GM13977 (cell line): Measurements from ENCODE around the gene RNU1-2.
"Not testable (repeated sequence)": the region's sequence is repeated elsewhere in the genome, so short reads cannot be mapped to it uniquely, and the experiment has no call there.

ENCODE experiments used
- DNase-seq: peaks from one replicate; pipeline ENCODE4 v3.0.0; 2012; ENCODE audit warnings: low spot score
- CTCF ChIP-seq: IDR thresholded peaks from 2 replicates; pipeline ENCODE4 v1.5.1; 2012; ENCODE audit warnings: mild to moderate bottlenecking, control low read depth; ENCODE audit not compliant: insufficient read depth; ENCODE audit errors: extremely low read depth, missing control alignments
- in situ Hi-C: fragments of 300-500 bp; cut with MboI; formaldehyde crosslinking; loops from one replicate; pipeline ENCODE4 v1.12.0; 2022; ENCODE audit warnings: low sequenced_read_pairs, low pct_unique_long_range_greater_than_20kb, mixed read lengths, inconsistent platforms; ENCODE audit not compliant: unreplicated experiment

RNU1-2 gene

GRCh38 chr1:16938351-16939321, 42.9 kb downstream of the RNU1-2 start:
- in situ Hi-C loops, result no loop called here
- no peak for DNase-seq
- TF ChIP-seq CTCF, result no peak

GRCh38 chr1:16939386-16940180, 43.8 kb downstream of the RNU1-2 start:
- DNase-seq, in situ Hi-C loops: not testable (repeated sequence)

GRCh38 chr1:16944038-16944437, 48.3 kb downstream of the RNU1-2 start:
- TF ChIP-seq CTCF, result no peak
- in situ Hi-C loops, result no loop called here
- DNase-seq, result no peak

- DNase-seq, result not testable (repeated sequence)
- in situ Hi-C loops, result loop anchor here (5.0 kb wide), 1 partner anchor 323 kb away; no protein-coding TSS in a partner anchor
These were observed 49.7 kb downstream of the RNU1-2 start for GRCh38 chr1:16945512-16945911.
